GM18511 (cell line): ENCODE measurements around the gene PTPRG.

Source experiments
- ATAC-seq: cut with Tn5 transposase; IDR thresholded peaks from one replicate; pipeline ENCODE4 v1.9.1; 2021; ENCODE audit warnings: mild to moderate bottlenecking, moderate library complexity; ENCODE audit not compliant: unreplicated experiment

The PTPRG gene

GRCh38 chr3:62127116-62127515 lies 565.7 kb downstream of the PTPRG start:
- no peak for ATAC-seq

GRCh38 chr3:62128051-62128450 lies 566.7 kb downstream of the PTPRG start:
- ATAC-seq, result no peak

- ATAC-seq, result no peak
These were observed 567.3 kb downstream of the PTPRG start for GRCh38 chr3:62128681-62129080.

GRCh38 chr3:62131050-62131449 lies 569.7 kb downstream of the PTPRG start:
- no peak for ATAC-seq

GRCh38 chr3:62131620-62132019 lies 570.2 kb downstream of the PTPRG start:
- no peak for ATAC-seq

- no peak for ATAC-seq
These were observed 570.7 kb downstream of the PTPRG start for GRCh38 chr3:62132027-62132602.

GRCh38 chr3:62133015-62133414 lies 571.6 kb downstream of the PTPRG start:
- no peak for ATAC-seq

GRCh38 chr3:62134061-62134496 lies 572.7 kb downstream of the PTPRG start:
- ATAC-seq, result no peak

GRCh38 chr3:62135741-62136140 lies 574.4 kb downstream of the PTPRG start:
- ATAC-seq, result no peak

GRCh38 chr3:62139957-62140356 lies 578.6 kb downstream of the PTPRG start:
- ATAC-seq, result no peak

- no peak for ATAC-seq
These were observed 581.1 kb downstream of the PTPRG start for GRCh38 chr3:62142331-62143085.

GRCh38 chr3:62143843-62144450 lies 582.6 kb downstream of the PTPRG start:
- no peak for ATAC-seq

- ATAC-seq, result no peak
These were observed 583.1 kb downstream of the PTPRG start for GRCh38 chr3:62144482-62144881.

- no peak for ATAC-seq
These were observed 583.9 kb downstream of the PTPRG start for GRCh38 chr3:62145086-62145757.

- no peak for ATAC-seq
These were observed 588.2 kb downstream of the PTPRG start for GRCh38 chr3:62149539-62149938.

GRCh38 chr3:62149962-62150361 lies 588.6 kb downstream of the PTPRG start:
- ATAC-seq, result no peak

- no peak for ATAC-seq
These were observed 590.2 kb downstream of the PTPRG start for GRCh38 chr3:62151591-62151990.

- no peak for ATAC-seq
These were observed 591.9 kb downstream of the PTPRG start for GRCh38 chr3:62153231-62153630.

GRCh38 chr3:62154457-62155148 lies 593.2 kb downstream of the PTPRG start:
- no peak for ATAC-seq

- no peak for ATAC-seq
These were observed 597.8 kb downstream of the PTPRG start for GRCh38 chr3:62159056-62159708.

- ATAC-seq, result no peak
These were observed 598.3 kb downstream of the PTPRG start for GRCh38 chr3:62159709-62160092.
